Esophagus squamous epithelium (tissue), 4 donors: ENCODE data around the gene MBD4. TPM values are rescaled to one million over a fixed set of nuclear protein-coding genes. Genes with fewer than 3 reads are reported as not detected.

ENCODE experiments used
- small RNA-seq, 4 donors: library from RNA; depleted of rRNA; stranded (forward); fragments of <200 nt; gene quantifications; one replicate each; pipeline ENCODE3, GENCODE V24; 2016
- total RNA-seq, 4 donors: library from RNA; depleted of rRNA; stranded (reverse); fragments of >200 nt; gene quantifications; one replicate each; pipeline ENCODE4 v1.1.0, GENCODE V29; 2016

The MBD4 gene
- total RNA-seq, 4 donors from 2014 or later: 10.9 to 21.5 (median 17.6) TPM

Small RNA genes lying within 50 kb of the gene (small RNA-seq; reads per million reads assigned to genes)
- gene SNORA7B: 5.6 to 25.0 (median 15.6) reads per million in 4 donors

Other genes with a start within 250 kb of the MBD4 start
- 100 to 1,000 TPM in 2 of 4 donors, 10 to 100 TPM in 2; 68.3 to 121 (median 104) TPM for gene COPG1, start 190.3 kb downstream of the MBD4 start, total RNA-seq
- gene HMCES, start 161.1 kb downstream of the MBD4 start, total RNA-seq: 10 to 100 TPM; 24.2 to 32.7 (median 29.7) TPM
- under 1 TPM in 1 of 4 donors, not detected in 3; under 0.01 TPM for gene EFCAB12, start 11.3 kb downstream of the MBD4 start, total RNA-seq
- 10 to 100 TPM in 2 of 4 donors, 1 to 10 TPM in 2; 6.0 to 26.5 (median 11.5) TPM for gene IFT122, start 276 bp upstream of the MBD4 start, total RNA-seq
- not detected for gene RHO, start 88.7 kb upstream of the MBD4 start, total RNA-seq
- gene H1-8, start 103.2 kb upstream of the MBD4 start, total RNA-seq: not detected
- 10 to 100 TPM in 3 of 4 donors, 1 to 10 TPM in 1; 4.5 to 66.0 (median 24.4) TPM for gene PLXND1, start 166.7 kb upstream of the MBD4 start, total RNA-seq